HFF-Myc (cell line): Measurements from ENCODE around the gene GRK6.

Source experiments
- DNase-seq: peaks from one replicate; pipeline ENCODE4 v3.0.0-alpha.2; 2011; ENCODE audit warnings: low read depth; ENCODE audit errors: extremely low read depth
- H3K4me3 ChIP-seq: replicated peaks from 2 replicates; pipeline ENCODE4 v1.5.1; 2011; ENCODE audit warnings: low read depth, mild to moderate bottlenecking, control low read depth, low read length
- CTCF ChIP-seq: IDR thresholded peaks from 2 replicates; pipeline ENCODE4 v1.5.1; 2012; ENCODE audit warnings: mild to moderate bottlenecking, low read depth, low read length, control low read depth; ENCODE audit errors: missing control alignments

The GRK6 gene

GRCh38 chr5:177490311-177490991 lies 64.0 kb downstream of the GRK6 start:
- no peak for DNase-seq
- TF ChIP-seq CTCF = no peak

GRCh38 chr5:177490992-177491391 lies 64.5 kb downstream of the GRK6 start:
- TF ChIP-seq CTCF = no peak
- no peak overlapping the region for H3K4me3 ChIP-seq
- no peak for DNase-seq

More at GRCh38 chr5:177490311-177490991, 64.0 kb downstream of the GRK6 start:
- H3K4me3 ChIP-seq = no peak overlapping the region

DNA sequence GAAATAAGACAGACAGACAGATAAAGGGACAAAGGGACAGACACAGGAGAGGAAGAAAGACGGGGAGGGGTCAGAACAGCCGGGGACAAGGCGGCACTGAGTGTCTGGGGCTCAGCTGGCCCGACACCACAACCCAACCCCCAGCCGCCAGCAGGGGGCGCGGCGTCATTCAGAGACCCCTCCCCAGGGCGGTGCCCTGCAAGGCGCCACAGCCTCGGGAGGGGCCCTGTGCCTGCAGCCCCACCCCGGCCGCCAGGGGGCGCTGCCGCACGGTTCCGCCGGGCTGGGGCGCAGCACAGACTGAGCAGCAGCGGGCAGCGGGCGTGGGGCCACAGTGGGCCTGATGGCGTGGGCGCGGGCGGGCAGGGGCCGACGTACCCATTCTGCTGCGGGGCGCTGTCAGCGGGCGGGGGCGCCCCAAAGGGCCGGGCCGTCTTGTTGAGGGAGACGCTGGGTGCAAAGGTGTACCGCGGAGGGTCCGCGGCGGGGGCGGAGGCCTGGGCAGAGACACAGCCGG lies 65.0 kb downstream of the GRK6 start:
- no peak for DNase-seq
- no peak overlapping the region for H3K4me3 ChIP-seq
- TF ChIP-seq CTCF = peak; percentile 78

GRCh38 chr5:177491983-177492746 lies 65.7 kb downstream of the GRK6 start:
- no peak overlapping the region for H3K4me3 ChIP-seq
- TF ChIP-seq CTCF = no peak
- no peak for DNase-seq
